NB4 (cell line): ENCODE data around the gene TRIM23.

Source experiments
- DNase-seq: peaks from one replicate; pipeline ENCODE4 v3.0.0; 2010; ENCODE audit warnings: low read depth
- H3K4me3 ChIP-seq: one replicate; pipeline ENCODE4 v1.5.1; 2011; ENCODE audit warnings: mild to moderate bottlenecking, low read depth, low read length, moderate library complexity
- CTCF ChIP-seq: IDR thresholded peaks from one replicate; pipeline ENCODE4 v1.5.1; 2012; ENCODE audit warnings: low read depth, low read length
- MAX ChIP-seq: IDR thresholded peaks from 2 replicates; pipeline ENCODE4 v1.6.1; 2011; ENCODE audit warnings: low read depth, low read length
- MYC ChIP-seq: IDR thresholded peaks from 2 replicates; pipeline ENCODE4 v1.6.1; 2011; ENCODE audit warnings: low read depth, low read length
- POLR2A ChIP-seq: IDR thresholded peaks from 2 replicates; pipeline ENCODE4 v1.6.1; 2011; ENCODE audit warnings: mild to moderate bottlenecking; ENCODE audit not compliant: insufficient read length; ENCODE audit errors: extremely low read depth

The TRIM23 gene

GRCh38 chr5:65577141-65577540 lies 47.0 kb downstream of the TRIM23 start:
- no peak for DNase-seq
- TF ChIP-seq POLR2A (no peak), MAX (no peak), CTCF (no peak), MYC (no peak)
- no peak overlapping the region for H3K4me3 ChIP-seq

GRCh38 chr5:65570598-65571226 lies 53.4 kb downstream of the TRIM23 start:
- TF ChIP-seq MYC (no peak), CTCF (no peak)
- DNase-seq: no peak
- no peak overlapping the region for H3K4me3 ChIP-seq

GRCh38 chr5:65566505-65566904 lies 57.6 kb downstream of the TRIM23 start:
- no peak for TF ChIP-seq MYC
- no peak for TF ChIP-seq CTCF
- no peak for DNase-seq
- H3K4me3 ChIP-seq: no peak overlapping the region

- TF ChIP-seq CTCF (no peak), POLR2A (no peak), MYC (no peak), MAX (no peak)
- peak; percentile 7 for DNase-seq
- H3K4me3 ChIP-seq: peak overlapping the region; percentile 96
These were observed 60.4 kb downstream of the TRIM23 start for GRCh38 chr5:65563777-65564176.

GRCh38 chr5:65562731-65563701 lies 61.1 kb downstream of the TRIM23 start, which contains the start of the genes CENPK and PPWD1:
TSS of gene CENPK (minus strand) at chr5:65563168. CDS start at chr5:65554907, 8,261 bp downstream.
TSS of gene PPWD1 (plus strand) at chr5:65563296. CDS start at chr5:65563311, 15 bp downstream.
- DNase-seq: peak; percentile 97
- peak within 1 kb of the TSS; percentile 96 for H3K4me3 ChIP-seq
- TF ChIP-seq CTCF (no peak), POLR2A (peak; percentile 93), MYC (no peak; the same call in 1 of the 2 replicates), MAX (peak; percentile 32; the same call in 1 of the 2 replicates)
